Natural killer cell treated with Interleukin-12 subunit alpha and Interleukin-12 subunit beta and Interleukin-15 and Interleukin-18, amount 100 ng/mL, for 72 hours (primary cell): ENCODE results near the gene MSANTD1. TPM values are rescaled to one million over a fixed set of nuclear protein-coding genes. Genes with fewer than 3 reads are reported as not detected.

ENCODE experiments used
- ATAC-seq, 2 donors: fragments of 150-1000 bp; cut with Tn5 transposase in 1 of 2; sonication (Bioruptor Pico), chemical (Tn5 transposase) in 1 of 2; 2 replicates each; pipeline ENCODE4 v1.10.0; 2021
- DNase-seq: peaks from one replicate; pipeline ENCODE4 v3.0.0; 2022; ENCODE audit warnings: low spot score
- H3K27ac Mint-ChIP-seq, 2 donors: 1 replicate in 1 of 2; 2 replicates in 1 of 2; pipeline ENCODE4 v1.8.0; 2022; ENCODE audit warnings: mixed read lengths in 2 of 2, mild to moderate bottlenecking in 1 of 2, moderate library complexity in 1 of 2
- H3K27me3 Mint-ChIP-seq, 2 donors: 1 replicate in 1 of 2; 2 replicates in 1 of 2; pipeline ENCODE4 v1.8.0; 2022; ENCODE audit warnings: mixed read lengths in 2 of 2
- H3K36me3 Mint-ChIP-seq: one replicate; pipeline ENCODE4 v1.8.0; 2022; ENCODE audit warnings: mixed read lengths
- H3K4me1 Mint-ChIP-seq, 2 donors: 1 replicate in 1 of 2; 2 replicates in 1 of 2; pipeline ENCODE4 v1.8.0; 2022; ENCODE audit warnings: low read depth in 2 of 2, mixed read lengths in 2 of 2, mild to moderate bottlenecking in 1 of 2
- H3K4me3 Mint-ChIP-seq: one replicate; pipeline ENCODE4 v1.8.0; 2022; ENCODE audit warnings: mixed read lengths
- H3K9me3 Mint-ChIP-seq: 2 replicates; pipeline ENCODE4 v1.8.0; 2022; ENCODE audit warnings: mixed read lengths
- total RNA-seq, 2 donors: library from RNA; stranded (reverse); gene quantifications; one replicate each; pipeline ENCODE4 v1.2.3, GENCODE V29; 2022

The MSANTD1 gene
- total RNA-seq, 2 donors from 2014 or later: 1.8 to 2.0 TPM

GRCh38 chr4:3210467-3210866 is 38.5 kb upstream of the MSANTD1 start:
- DNase-seq (no peak), ATAC-seq (no peak)
- Mint-ChIP-seq H3K27me3 (no peaks in the 10 kb centered on the region), H3K4me3 (no peak overlapping the region), H3K9me3 (no peaks in the 10 kb centered on the region), H3K27ac (no peak overlapping the region), H3K36me3 (peaks cover 27% of the 10 kb centered on the region), H3K4me1 (peaks cover 7 to 17% of the 10 kb centered on the region in 2 donors)

GRCh38 chr4:3211866-3212265 is 37.1 kb upstream of the MSANTD1 start:
- peaks cover 3 to 10% of the 10 kb centered on the region in 2 donors for H3K4me1 Mint-ChIP-seq
- H3K27ac Mint-ChIP-seq: no peak overlapping the region
- DNase-seq (no peak), ATAC-seq (no peak)
- H3K9me3 Mint-ChIP-seq: no peaks in the 10 kb centered on the region
- H3K36me3 Mint-ChIP-seq: peaks cover 24% of the 10 kb centered on the region
- no peak overlapping the region for H3K4me3 Mint-ChIP-seq
- no peaks in the 10 kb centered on the region for H3K27me3 Mint-ChIP-seq

GRCh38 chr4:3212391-3213105 is 36.4 kb upstream of the MSANTD1 start:
- ATAC-seq: no peak
- H3K4me1 Mint-ChIP-seq: peaks cover 3 to 6% of the 10 kb centered on the region in 2 donors
- no peak overlapping the region for H3K27ac Mint-ChIP-seq
- DNase-seq: no peak
- no peaks in the 10 kb centered on the region for H3K27me3 Mint-ChIP-seq
- H3K4me3 Mint-ChIP-seq: no peak overlapping the region
- H3K9me3 Mint-ChIP-seq: no peaks in the 10 kb centered on the region
- H3K36me3 Mint-ChIP-seq: peaks cover 19% of the 10 kb centered on the region

GRCh38 chr4:3213106-3213425 is 35.9 kb upstream of the MSANTD1 start:
- ATAC-seq (no peak), DNase-seq (no peak)
- Mint-ChIP-seq H3K36me3 (peaks cover 16% of the 10 kb centered on the region), H3K9me3 (no peaks in the 10 kb centered on the region), H3K4me3 (no peak overlapping the region), H3K4me1 (peaks cover under 1 to 3% of the 10 kb centered on the region in 2 donors), H3K27ac (no peak overlapping the region), H3K27me3 (no peaks in the 10 kb centered on the region)

- peaks cover 3 to 6% of the 10 kb centered on the region in 2 donors for H3K4me1 Mint-ChIP-seq
- no peaks in the 10 kb centered on the region for H3K9me3 Mint-ChIP-seq
- no peak overlapping the region for H3K27ac Mint-ChIP-seq
- peaks cover 15% of the 10 kb centered on the region for H3K36me3 Mint-ChIP-seq
- DNase-seq (no peak), ATAC-seq (no peak)
- no peak overlapping the region for H3K4me3 Mint-ChIP-seq
- no peaks in the 10 kb centered on the region for H3K27me3 Mint-ChIP-seq
Observed at GRCh38 chr4:3213661-3214250, 35.2 kb upstream of the MSANTD1 start.

GRCh38 chr4:3215256-3215655 is 33.7 kb upstream of the MSANTD1 start:
- Mint-ChIP-seq H3K4me1 (peaks cover 14 to 16% of the 10 kb centered on the region in 2 donors), H3K9me3 (no peaks in the 10 kb centered on the region), H3K36me3 (peaks cover 16% of the 10 kb centered on the region), H3K4me3 (no peak overlapping the region), H3K27ac (peak overlapping the region in 1 of 2 donors; percentile 54), H3K27me3 (no peaks in the 10 kb centered on the region)
- ATAC-seq (no peak), DNase-seq (no peak)

GRCh38 chr4:3215733-3216132 is 33.2 kb upstream of the MSANTD1 start:
- DNase-seq: no peak
- Mint-ChIP-seq H3K9me3 (no peaks in the 10 kb centered on the region), H3K27ac (no peak overlapping the region), H3K27me3 (no peaks in the 10 kb centered on the region), H3K4me3 (no peak overlapping the region), H3K4me1 (peaks cover 17 to 20% of the 10 kb centered on the region in 2 donors), H3K36me3 (peaks cover 16% of the 10 kb centered on the region)
- no peak for ATAC-seq

- H3K4me1 Mint-ChIP-seq: peaks cover 28 to 36% of the 10 kb centered on the region in 2 donors
- H3K27ac Mint-ChIP-seq: no peak overlapping the region
- H3K27me3 Mint-ChIP-seq: no peaks in the 10 kb centered on the region
- H3K9me3 Mint-ChIP-seq: no peaks in the 10 kb centered on the region
- H3K4me3 Mint-ChIP-seq: no peak overlapping the region
- H3K36me3 Mint-ChIP-seq: peaks cover 20% of the 10 kb centered on the region
- ATAC-seq: no peak
- DNase-seq: no peak
Observed at GRCh38 chr4:3217266-3217665, 31.7 kb upstream of the MSANTD1 start.

- Mint-ChIP-seq H3K27ac (no peak overlapping the region), H3K4me3 (no peak overlapping the region), H3K36me3 (peaks cover 20% of the 10 kb centered on the region), H3K4me1 (peaks cover 28 to 40% of the 10 kb centered on the region in 2 donors), H3K27me3 (no peaks in the 10 kb centered on the region), H3K9me3 (no peaks in the 10 kb centered on the region)
- no peak for ATAC-seq
- no peak for DNase-seq
Observed at GRCh38 chr4:3217771-3218170, 31.2 kb upstream of the MSANTD1 start.

- Mint-ChIP-seq H3K4me3 (no peak overlapping the region), H3K27ac (peak overlapping the region; percentile 27 to 53), H3K9me3 (no peaks in the 10 kb centered on the region), H3K27me3 (no peaks in the 10 kb centered on the region), H3K36me3 (peaks cover 26% of the 10 kb centered on the region), H3K4me1 (peaks cover 28 to 46% of the 10 kb centered on the region in 2 donors)
- DNase-seq (no peak), ATAC-seq (no peak)
Observed at GRCh38 chr4:3218824-3219760, 29.9 kb upstream of the MSANTD1 start.

- H3K4me1 Mint-ChIP-seq: peaks cover 28 to 46% of the 10 kb centered on the region in 2 donors
- peaks cover 27% of the 10 kb centered on the region for H3K36me3 Mint-ChIP-seq
- no peak for DNase-seq
- H3K27ac Mint-ChIP-seq: peak overlapping the region; percentile 27 to 53
- H3K9me3 Mint-ChIP-seq: no peaks in the 10 kb centered on the region
- H3K4me3 Mint-ChIP-seq: peak overlapping the region; percentile 81
- ATAC-seq: peak in 1 of 2 donors; percentile 35
- H3K27me3 Mint-ChIP-seq: no peaks in the 10 kb centered on the region
Observed at GRCh38 chr4:3219761-3220475, 29.0 kb upstream of the MSANTD1 start.

GRCh38 chr4:3220476-3221183 is 28.3 kb upstream of the MSANTD1 start:
- DNase-seq (no peak), ATAC-seq (peak; percentile 89 to 92)
- no peaks in the 10 kb centered on the region for H3K27me3 Mint-ChIP-seq
- peaks cover 28 to 46% of the 10 kb centered on the region in 2 donors for H3K4me1 Mint-ChIP-seq
- no peaks in the 10 kb centered on the region for H3K9me3 Mint-ChIP-seq
- peak overlapping the region; percentile 81 for H3K4me3 Mint-ChIP-seq
- H3K27ac Mint-ChIP-seq: peak overlapping the region; percentile 27 to 53
- peaks cover 26% of the 10 kb centered on the region for H3K36me3 Mint-ChIP-seq

- no peaks in the 10 kb centered on the region for H3K27me3 Mint-ChIP-seq
- peaks cover 22% of the 10 kb centered on the region for H3K36me3 Mint-ChIP-seq
- peak overlapping the region; percentile 27 to 45 for H3K27ac Mint-ChIP-seq
- peak overlapping the region; percentile 81 for H3K4me3 Mint-ChIP-seq
- DNase-seq (no peak), ATAC-seq (peak; percentile 52 to 60)
- no peaks in the 10 kb centered on the region for H3K9me3 Mint-ChIP-seq
- peaks cover 28 to 46% of the 10 kb centered on the region in 2 donors for H3K4me1 Mint-ChIP-seq
Observed at GRCh38 chr4:3221184-3221494, 27.8 kb upstream of the MSANTD1 start.
